Anterior cingulate cortex (tissue), 58 donors: ENCODE measurements around the gene HIVEP2.
A peak's percentile ranks its signal among the peaks of the same experiment; 100 is the strongest.

Experiments used
- DNase-seq, 58 donors: peaks; one replicate each; lab custom pipeline; 2025; lab: John Stamatoyannopoulos, UW

HIVEP2 gene

GRCh38 chr6:142799639-142800038, 145.3 kb downstream of the HIVEP2 start:
- DNase-seq = no peak

GRCh38 chr6:142797159-142797558, 147.8 kb downstream of the HIVEP2 start:
- no peak for DNase-seq

GRCh38 chr6:142796571-142796970, 148.4 kb downstream of the HIVEP2 start:
- DNase-seq = no peak

GRCh38 chr6:142796024-142796423, 149.0 kb downstream of the HIVEP2 start:
- DNase-seq = no peak

GRCh38 chr6:142794424-142794823, 150.6 kb downstream of the HIVEP2 start:
- DNase-seq = no peak

- DNase-seq = no peak
These were observed 154.7 kb downstream of the HIVEP2 start for GRCh38 chr6:142790257-142790656.

- DNase-seq = no peak
These were observed 157.6 kb downstream of the HIVEP2 start for GRCh38 chr6:142787422-142787821.

- no peak for DNase-seq
These were observed 158.5 kb downstream of the HIVEP2 start for GRCh38 chr6:142786476-142786875.

- peak in 5 of 58 donors; percentile 3 to 48 (median 29) for DNase-seq
These were observed 160.6 kb downstream of the HIVEP2 start for GRCh38 chr6:142784344-142784743.

GRCh38 chr6:142783499-142783898, 161.5 kb downstream of the HIVEP2 start:
- no peak for DNase-seq

GRCh38 chr6:142781129-142781528, 163.8 kb downstream of the HIVEP2 start:
- DNase-seq = no peak

GRCh38 chr6:142773859-142774648, 170.9 kb downstream of the HIVEP2 start:
- no peak for DNase-seq

GRCh38 chr6:142773324-142773723, 171.7 kb downstream of the HIVEP2 start:
- no peak for DNase-seq

- no peak for DNase-seq
These were observed 173.8 kb downstream of the HIVEP2 start for GRCh38 chr6:142771162-142771561.

GRCh38 chr6:142765306-142765705, 179.7 kb downstream of the HIVEP2 start:
- no peak for DNase-seq

- no peak for DNase-seq
These were observed 180.7 kb downstream of the HIVEP2 start for GRCh38 chr6:142764311-142764710.

GRCh38 chr6:142763205-142763604, 181.8 kb downstream of the HIVEP2 start:
- peak in 10 of 58 donors; percentile 10 to 63 (median 23) for DNase-seq

- no peak for DNase-seq
These were observed 183.2 kb downstream of the HIVEP2 start for GRCh38 chr6:142761756-142762155.

- no peak for DNase-seq
These were observed 184.8 kb downstream of the HIVEP2 start for GRCh38 chr6:142760152-142760551.

- no peak for DNase-seq
These were observed 186.3 kb downstream of the HIVEP2 start for GRCh38 chr6:142758629-142759025.

- peak in 5 of 58 donors; percentile 5 to 31 (median 19) for DNase-seq
These were observed 186.9 kb downstream of the HIVEP2 start for GRCh38 chr6:142757852-142758628.

GRCh38 chr6:142756215-142756630, 188.8 kb downstream of the HIVEP2 start:
- DNase-seq = no peak
